Thyroid gland (tissue), 4 donors: ENCODE measurements around the gene ARMC3. TPM values are rescaled to one million over a fixed set of nuclear protein-coding genes. Genes with fewer than 3 reads are reported as not detected.

Experiments used
- DNase-seq, 2 donors: peaks; one replicate each; pipeline ENCODE4 v3.0.0-alpha.2; 2019
- H3K27ac ChIP-seq, 3 donors: fragments of 200-600 bp; sonication (generic); 1 replicate in 2 of 3; 2 replicates in 1 of 3; pipeline ENCODE4 v1.5.1; 2016 to 2019; ENCODE audit warnings: mild to moderate bottlenecking in 1 of 3, moderate library complexity in 1 of 3
- H3K27me3 ChIP-seq: fragments of 200-600 bp; sonication (generic); one replicate; pipeline ENCODE4 v1.5.1; 2019
- H3K36me3 ChIP-seq, 2 donors: fragments of 200-600 bp; sonication (generic); one replicate each; pipeline ENCODE4 v1.5.1; 2016 to 2019
- H3K4me1 ChIP-seq, 2 donors: fragments of 200-600 bp; sonication (generic); one replicate each; pipeline ENCODE4 v1.5.1; 2017 to 2019
- H3K4me3 ChIP-seq, 3 donors: fragments of 200-600 bp; sonication (generic); replicated peaks in 1 of 3; 1 replicate in 2 of 3; 2 replicates in 1 of 3; pipeline ENCODE4 v1.5.1; 2016; ENCODE audit warnings: mild to moderate bottlenecking in 1 of 3
- H3K9me3 ChIP-seq: fragments of 200-600 bp; sonication (generic); one replicate; pipeline ENCODE4 v1.5.1; 2017
- CTCF ChIP-seq, 6 experiments: fragments of 200-600 bp in 3 of 6; fragments of 450-650 bp in 3 of 6; sonication (generic) in 3 of 6; IDR thresholded peaks; one replicate each; pipeline ENCODE4 v1.5.1; 2016 to 2019; ENCODE audit warnings: antibody characterized with exemption in 6 of 6, mild to moderate bottlenecking in 2 of 6, inconsistent platforms in 1 of 6, moderate library complexity in 1 of 6
- POLR2A ChIP-seq, 2 donors: fragments of 450-650 bp; IDR thresholded peaks; one replicate each; pipeline ENCODE4 v1.6.1; 2017; ENCODE audit warnings: antibody characterized with exemption in 2 of 2, mild to moderate bottlenecking in 2 of 2, moderate library complexity in 1 of 2
- WGBS, 2 donors: methylation state at CpG; one replicate each; pipeline ENCODE4 v1.1.5; 2017; 5-methylcytosine and 5-hydroxymethylcytosine counted together
- intact Hi-C: fragments of 100-400 bp; cut with DNase I; formaldehyde crosslinking; loops from one replicate; pipeline ENCODE4 v1.15.1; 2023
- total RNA-seq, 4 donors: library from RNA; depleted of rRNA; stranded (reverse); fragments of >200 nt; gene quantifications; one replicate each; pipeline ENCODE4 v1.2.3, GENCODE V29; 2016

ARMC3 gene
- total RNA-seq, 4 donors from 2014 or later, result 0.13 to 0.73 (median 0.51) TPM

GRCh38 chr10:23040002-23040401 lies 112.1 kb downstream of the ARMC3 start:
- TF ChIP-seq POLR2A (IDR thresholded peaks at IDR 0.05) (no peak), CTCF (IDR thresholded peaks at IDR 0.05) (no peak)
- H3K9me3 ChIP-seq, result no peaks in the 10 kb centered on the region
- no peak overlapping the region for H3K27ac ChIP-seq
- no peaks in the 10 kb centered on the region for H3K36me3 ChIP-seq
- no peak overlapping the region for H3K4me3 ChIP-seq
- H3K27me3 ChIP-seq, result no peaks in the 10 kb centered on the region
- no peaks in the 10 kb centered on the region for H3K4me1 ChIP-seq
- intact Hi-C loops, result no loop called here
- DNase-seq, result no peak
- 97% methylated on average over 2 of the region's 2 CpGs for WGBS, 2 donors

- no peaks in the 10 kb centered on the region for H3K9me3 ChIP-seq
- TF ChIP-seq POLR2A (IDR thresholded peaks at IDR 0.05), result no peak
- no peak for TF ChIP-seq CTCF (IDR thresholded peaks at IDR 0.05)
- no peak overlapping the region for H3K27ac ChIP-seq
- H3K4me3 ChIP-seq, result no peak overlapping the region
- DNase-seq, result no peak
- no peaks in the 10 kb centered on the region for H3K36me3 ChIP-seq
- H3K27me3 ChIP-seq, result no peaks in the 10 kb centered on the region
- H3K4me1 ChIP-seq, result no peaks in the 10 kb centered on the region
- intact Hi-C loops, result no loop called here
- WGBS, 2 donors, result 33 to 46% methylated on average over 4 of the region's 4 CpGs
Measured at GRCh38 chr10:23046027-23046426, 118.2 kb downstream of the ARMC3 start.

DNA sequence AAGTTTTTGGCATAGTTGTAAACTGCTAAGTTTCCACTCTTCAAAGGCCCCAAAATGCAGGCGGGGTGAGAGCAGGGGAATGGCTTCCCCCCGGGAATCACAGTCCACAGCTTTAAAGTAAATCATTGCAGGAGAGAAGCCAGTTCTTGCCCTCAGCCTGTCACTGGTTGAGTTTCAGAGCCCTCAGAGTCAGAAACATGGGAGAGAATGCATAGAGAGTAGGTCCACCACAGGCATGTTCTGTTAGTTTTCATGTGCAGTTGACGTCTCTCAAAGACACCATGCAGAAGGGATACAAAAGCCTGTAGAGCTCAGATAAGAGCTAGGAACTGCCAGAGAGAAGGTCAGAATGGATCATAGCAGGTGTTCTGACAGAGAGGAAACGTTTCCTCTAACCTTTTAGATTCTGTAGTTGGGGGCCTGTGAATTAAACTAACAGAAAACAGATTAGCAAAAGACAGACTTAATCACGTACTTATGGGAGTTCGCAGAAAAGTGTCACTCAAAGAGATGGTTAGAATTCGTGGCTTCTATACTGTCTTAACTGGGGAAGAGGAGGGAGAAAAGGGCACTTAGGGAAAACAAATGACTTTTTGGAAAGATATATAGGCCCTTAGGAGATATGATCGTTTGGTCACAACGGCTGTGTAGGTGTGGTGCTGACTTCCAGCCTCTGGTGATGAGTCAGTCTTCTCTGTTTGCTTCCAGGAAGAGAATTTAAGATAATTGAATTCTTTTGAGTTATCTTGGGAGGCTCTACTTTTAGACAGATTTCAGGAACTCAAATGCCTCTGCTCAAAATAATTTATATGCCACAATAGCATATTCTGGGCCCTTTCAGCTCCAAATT lies 119.6 kb downstream of the ARMC3 start:
- H3K9me3 ChIP-seq, result no peaks in the 10 kb centered on the region
- H3K36me3 ChIP-seq, result no peaks in the 10 kb centered on the region
- intact Hi-C loops, result no loop called here
- no peak overlapping the region for H3K27ac ChIP-seq
- DNase-seq, result no peak
- TF ChIP-seq CTCF (IDR thresholded peaks at IDR 0.05) (no peak), POLR2A (IDR thresholded peaks at IDR 0.05) (no peak)
- 72 to 78% methylated on average over 9 of the region's 9 CpGs for WGBS, 2 donors
- no peak overlapping the region for H3K4me3 ChIP-seq
- H3K27me3 ChIP-seq, result no peaks in the 10 kb centered on the region
- no peaks in the 10 kb centered on the region for H3K4me1 ChIP-seq

- DNase-seq, result no peak
- intact Hi-C loops, result no loop called here
- H3K9me3 ChIP-seq, result no peaks in the 10 kb centered on the region
- H3K4me3 ChIP-seq, result no peak overlapping the region
- H3K27ac ChIP-seq, result no peak overlapping the region
- no peak for TF ChIP-seq POLR2A (IDR thresholded peaks at IDR 0.05)
- no peak for TF ChIP-seq CTCF (IDR thresholded peaks at IDR 0.05)
- H3K27me3 ChIP-seq, result no peaks in the 10 kb centered on the region
- peaks cover 0 to under 1% of the 10 kb centered on the region in 2 donors for H3K4me1 ChIP-seq
- no peaks in the 10 kb centered on the region for H3K36me3 ChIP-seq
- 95% methylated on average over 4 of the region's 4 CpGs for WGBS, 2 donors
Measured at GRCh38 chr10:23048191-23048590, 120.3 kb downstream of the ARMC3 start.

- no peaks in the 10 kb centered on the region for H3K36me3 ChIP-seq
- DNase-seq, result no peak
- H3K4me3 ChIP-seq, result no peak overlapping the region
- WGBS, 2 donors, result 93% methylated on average over 3 of the region's 3 CpGs
- intact Hi-C loops, result no loop called here
- H3K9me3 ChIP-seq, result no peaks in the 10 kb centered on the region
- no peak overlapping the region for H3K27ac ChIP-seq
- peaks cover 0 to 4% of the 10 kb centered on the region in 2 donors for H3K4me1 ChIP-seq
- no peaks in the 10 kb centered on the region for H3K27me3 ChIP-seq
- TF ChIP-seq POLR2A (IDR thresholded peaks at IDR 0.05), result no peak
Measured at GRCh38 chr10:23051278-23051677, 123.4 kb downstream of the ARMC3 start.
